HG02623 (cell line): ENCODE measurements around the gene TOX3.

Experiments used
- ATAC-seq: cut with Tn5 transposase; IDR thresholded peaks from one replicate; pipeline ENCODE4 v1.9.1; 2021; ENCODE audit warnings: moderate library complexity; ENCODE audit not compliant: unreplicated experiment

The TOX3 gene

DNA sequence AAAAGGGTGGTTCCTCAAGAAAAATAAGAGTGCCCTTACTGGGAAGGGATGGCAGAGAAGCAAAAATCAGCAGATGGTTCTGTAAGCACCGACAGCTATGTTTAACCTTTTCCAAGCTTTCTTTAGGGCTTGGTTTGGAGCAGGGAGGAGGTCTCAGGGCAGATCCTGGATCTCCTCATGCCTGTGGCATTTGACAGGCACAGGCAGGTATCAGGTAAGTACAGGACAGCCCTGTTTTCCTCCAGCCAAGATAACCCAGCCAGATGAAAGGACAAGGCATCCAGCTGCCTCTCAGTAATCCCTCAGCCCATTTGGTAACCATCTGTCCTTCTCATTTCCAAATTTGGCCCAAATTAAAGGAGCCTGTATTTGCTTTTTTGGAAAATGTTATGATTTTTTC lies 141.5 kb downstream of the TOX3 start:
- no peak for ATAC-seq

DNA sequence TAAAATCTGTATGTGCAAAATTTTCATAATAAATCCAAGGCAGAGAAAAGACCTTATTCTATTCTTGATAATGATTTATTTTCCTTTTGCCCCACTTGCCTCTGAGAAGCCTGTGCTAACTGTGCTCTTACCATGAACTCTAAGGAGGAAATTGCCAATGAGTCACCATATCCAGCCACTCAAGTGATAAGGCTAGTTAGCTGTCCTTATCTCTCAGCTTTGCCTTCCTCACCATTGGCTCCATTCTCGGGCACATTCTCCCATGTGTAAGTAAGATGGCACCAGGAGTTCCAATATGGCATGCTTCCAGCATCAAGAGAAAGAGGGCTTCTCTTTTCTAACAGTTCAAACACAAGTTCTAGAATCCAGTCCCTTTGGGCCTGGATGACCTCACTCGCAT lies 142.4 kb downstream of the TOX3 start:
- ATAC-seq = no peak

DNA sequence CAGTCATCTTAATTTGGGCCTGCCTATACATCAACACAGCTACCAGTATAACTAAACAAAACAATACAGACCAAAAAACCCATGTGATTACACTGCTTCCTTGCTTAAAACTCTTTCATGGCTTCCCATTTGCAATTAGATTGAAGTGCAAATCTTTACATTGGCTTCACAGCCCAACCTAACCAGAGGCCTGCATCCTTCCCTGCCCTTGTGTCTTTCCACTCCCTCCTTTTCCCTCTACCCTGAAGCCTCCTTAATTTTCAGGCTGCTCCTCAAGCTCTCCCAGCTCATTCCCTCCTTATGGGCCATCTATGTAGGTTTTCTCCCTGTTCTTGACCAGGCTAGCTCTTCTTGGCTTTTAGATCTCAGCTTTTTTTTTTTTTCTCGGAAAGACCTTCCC lies 147.8 kb downstream of the TOX3 start:
- ATAC-seq = no peak

DNA sequence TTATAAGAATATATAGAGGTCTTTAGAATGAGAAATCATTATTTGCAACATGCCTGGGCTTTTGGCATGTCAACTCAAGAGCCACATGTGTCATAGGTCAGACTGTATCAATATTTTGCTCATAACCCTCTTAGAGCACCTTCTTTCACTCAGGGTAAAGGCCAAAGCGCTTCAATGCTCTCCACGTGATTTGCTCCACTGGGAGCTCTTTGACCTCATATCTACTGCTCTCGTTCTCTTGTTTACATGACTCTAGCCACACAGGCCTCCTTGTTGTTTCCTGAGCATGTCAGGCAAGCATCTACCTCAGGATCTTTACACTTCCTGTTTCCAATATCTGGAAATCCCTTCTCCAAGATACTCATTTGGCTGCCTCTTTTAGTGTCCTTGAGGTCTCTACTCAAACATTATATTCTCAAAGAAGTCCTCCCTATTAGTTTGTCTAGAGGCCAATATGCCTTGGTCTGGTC lies 148.4 kb downstream of the TOX3 start:
- no peak for ATAC-seq

DNA sequence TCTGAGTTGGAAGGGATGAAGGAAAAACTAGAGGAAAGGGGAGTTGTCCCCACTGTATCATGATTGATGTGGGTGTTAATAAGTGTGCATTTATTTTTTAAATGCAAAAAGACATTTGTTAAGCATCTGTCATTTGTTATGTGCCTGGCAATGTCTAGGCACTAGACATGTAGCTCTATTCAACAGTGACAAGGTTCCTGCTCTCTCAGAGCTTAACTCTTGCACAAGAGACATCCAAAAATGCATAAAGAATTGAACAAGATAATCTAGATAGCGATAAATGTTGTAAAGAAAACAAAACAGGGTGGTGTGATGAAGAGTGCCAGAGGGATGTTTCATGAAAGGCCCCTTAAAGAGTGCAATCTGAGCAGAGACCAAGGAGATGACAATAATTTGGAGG lies 148.9 kb downstream of the TOX3 start:
- ATAC-seq = no peak

DNA sequence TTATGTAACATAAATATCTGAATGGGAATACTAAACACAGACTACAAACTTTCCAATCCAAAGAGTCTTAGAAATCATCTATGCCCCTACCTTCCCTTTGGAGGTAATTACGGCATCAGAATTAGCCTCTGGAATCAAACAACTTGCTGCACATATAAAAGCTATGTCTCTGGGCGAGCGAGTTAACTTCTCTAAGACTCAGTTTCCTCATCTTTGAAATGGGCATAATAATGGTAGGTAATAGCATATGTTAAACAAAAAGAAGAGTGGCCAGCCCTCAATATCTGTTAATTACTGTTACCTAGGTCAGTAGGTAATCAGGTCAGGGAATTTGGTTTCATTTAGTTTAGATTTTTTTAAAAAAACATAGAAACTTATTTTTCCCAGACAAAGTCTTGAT lies 153.5 kb downstream of the TOX3 start:
- ATAC-seq = no peak

DNA sequence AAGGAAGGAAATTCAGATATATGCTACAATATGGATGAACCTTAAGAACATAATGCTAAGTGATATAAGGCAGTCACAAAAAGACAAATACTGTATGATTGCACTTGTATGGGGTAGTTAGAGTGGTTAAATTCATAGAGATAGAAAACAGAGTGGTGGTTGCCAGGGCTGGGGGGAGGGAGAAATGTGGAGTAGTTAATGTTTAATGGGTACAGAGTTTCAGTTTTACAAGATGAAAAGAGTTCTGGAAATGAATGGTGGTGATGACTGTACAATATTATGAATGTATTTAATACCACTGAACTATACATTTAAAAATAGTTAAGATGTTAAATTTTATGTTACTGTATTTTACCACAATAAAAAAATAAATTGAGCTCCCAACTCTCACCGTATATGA lies 157.9 kb downstream of the TOX3 start:
- no peak for ATAC-seq
